ENCODE measurements around the gene PRR5.
"Not testable (repeated sequence)": the region's sequence is repeated elsewhere in the genome, so short reads cannot be mapped to it uniquely, and the experiment has no call there.

The PRR5 gene

DNA sequence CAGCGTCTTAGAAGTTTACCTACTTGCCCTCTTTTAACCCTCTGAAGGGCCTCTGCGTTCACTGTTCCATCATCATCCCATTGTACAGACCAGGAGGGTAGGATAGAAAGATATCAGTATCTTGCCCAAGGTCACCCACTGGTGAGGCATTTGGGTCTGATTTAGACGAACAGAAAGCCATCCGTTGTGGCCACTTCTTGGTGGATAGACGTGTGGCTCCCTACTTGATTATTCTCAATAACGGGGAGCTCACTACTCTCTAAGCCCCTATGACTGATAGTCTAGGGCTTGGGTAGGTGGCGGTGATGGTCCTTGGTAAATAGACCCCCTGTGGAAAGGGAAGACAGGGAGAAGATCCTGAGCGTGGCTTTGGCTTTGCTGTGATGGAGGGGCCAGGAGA lies 28.6 kb upstream of the PRR5 start:
- no peak for DNase-seq (ENCODE audit: low read depth)

DNA sequence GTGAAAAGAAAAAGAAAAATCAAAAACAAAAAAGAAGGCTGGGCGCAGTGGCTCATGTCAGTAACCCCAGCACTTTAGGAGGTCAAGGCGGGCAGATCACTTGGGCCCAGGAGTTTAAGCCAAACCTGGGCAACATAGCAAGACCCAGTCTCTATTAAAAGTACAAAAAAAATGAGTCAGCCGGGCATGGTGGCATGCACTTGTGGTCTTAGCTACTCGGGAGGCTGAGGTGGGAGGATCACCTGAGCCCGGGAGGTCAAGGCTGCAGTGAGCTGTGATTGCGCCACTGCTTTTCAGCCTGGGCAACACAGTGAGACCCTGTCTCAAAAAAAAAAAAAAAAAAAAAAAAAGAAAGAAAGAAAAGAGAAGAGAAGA lies 26.0 kb upstream of the PRR5 start:
- not testable (repeated sequence) for DNase-seq (ENCODE audit: low read depth)

DNA sequence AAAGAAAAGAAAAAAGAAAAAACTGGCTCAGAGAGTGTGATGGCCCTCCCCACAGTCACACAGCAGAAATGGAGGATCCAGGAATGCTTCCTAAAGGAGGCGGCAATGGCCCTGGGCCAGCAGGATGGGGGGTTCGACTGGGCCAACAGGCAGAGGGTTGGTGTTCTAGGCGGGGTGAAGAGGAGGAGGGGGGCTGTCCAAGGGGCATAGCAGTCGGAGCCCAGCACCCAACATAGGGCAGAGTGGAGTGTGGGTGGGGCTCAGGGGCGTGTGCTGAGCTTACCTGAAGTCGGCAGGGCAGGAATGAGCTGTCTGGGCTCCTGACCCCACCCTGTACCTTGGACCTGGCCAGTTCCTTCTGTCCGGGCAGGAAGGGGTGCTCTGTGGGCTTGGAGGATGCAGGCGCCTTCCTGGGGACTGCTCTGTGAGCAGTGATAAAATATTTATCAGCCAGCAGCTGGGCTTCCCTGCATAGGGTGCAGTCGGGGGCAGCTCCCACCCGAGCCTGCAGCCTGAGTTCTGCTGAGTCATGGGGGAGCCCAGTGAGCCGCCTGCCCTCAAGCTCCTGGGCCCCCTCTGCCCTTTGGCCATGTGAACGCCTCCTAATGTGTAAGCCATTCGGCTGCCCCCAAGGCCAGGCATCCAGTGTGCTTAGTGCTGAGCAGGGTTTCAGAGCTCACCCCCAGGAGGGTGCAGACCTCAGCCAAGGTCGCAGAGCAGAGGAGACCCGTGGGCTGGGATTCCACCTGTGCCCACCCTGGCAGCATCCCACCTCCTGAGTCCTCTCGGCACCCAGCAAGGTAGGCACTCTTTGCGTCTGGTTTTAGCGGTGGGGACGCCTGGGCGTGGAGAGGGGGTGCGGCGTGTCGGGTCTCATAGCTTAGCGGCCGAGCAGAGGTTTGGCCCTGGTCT lies 25.3 kb upstream of the PRR5 start:
- no peak for DNase-seq (ENCODE audit: low read depth)

DNA sequence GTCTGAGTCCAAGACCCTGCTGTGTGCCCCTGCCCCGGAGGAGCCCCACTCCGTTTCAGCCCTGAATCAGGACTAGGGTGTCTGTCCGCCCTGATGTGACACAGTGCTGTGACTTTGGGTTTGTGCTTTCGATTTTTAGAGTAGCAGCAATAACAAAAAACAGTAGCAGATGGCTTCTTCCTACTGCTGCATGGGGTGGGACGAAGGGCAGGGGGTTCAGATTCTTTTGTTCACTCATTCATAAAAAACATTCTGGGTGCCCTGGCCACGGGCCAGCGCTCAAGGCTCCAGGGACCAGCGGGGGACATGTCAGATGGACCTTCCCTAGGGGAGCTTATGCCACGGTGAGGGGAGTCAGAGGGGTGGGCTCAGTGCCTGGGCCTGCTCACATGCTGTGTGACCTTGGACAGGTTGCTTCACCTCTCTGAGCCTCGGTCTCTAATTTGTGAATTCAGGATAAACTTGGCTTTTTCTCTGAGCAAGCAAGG lies 24.6 kb upstream of the PRR5 start:
- DNase-seq (ENCODE audit: low read depth), result no peak

DNA sequence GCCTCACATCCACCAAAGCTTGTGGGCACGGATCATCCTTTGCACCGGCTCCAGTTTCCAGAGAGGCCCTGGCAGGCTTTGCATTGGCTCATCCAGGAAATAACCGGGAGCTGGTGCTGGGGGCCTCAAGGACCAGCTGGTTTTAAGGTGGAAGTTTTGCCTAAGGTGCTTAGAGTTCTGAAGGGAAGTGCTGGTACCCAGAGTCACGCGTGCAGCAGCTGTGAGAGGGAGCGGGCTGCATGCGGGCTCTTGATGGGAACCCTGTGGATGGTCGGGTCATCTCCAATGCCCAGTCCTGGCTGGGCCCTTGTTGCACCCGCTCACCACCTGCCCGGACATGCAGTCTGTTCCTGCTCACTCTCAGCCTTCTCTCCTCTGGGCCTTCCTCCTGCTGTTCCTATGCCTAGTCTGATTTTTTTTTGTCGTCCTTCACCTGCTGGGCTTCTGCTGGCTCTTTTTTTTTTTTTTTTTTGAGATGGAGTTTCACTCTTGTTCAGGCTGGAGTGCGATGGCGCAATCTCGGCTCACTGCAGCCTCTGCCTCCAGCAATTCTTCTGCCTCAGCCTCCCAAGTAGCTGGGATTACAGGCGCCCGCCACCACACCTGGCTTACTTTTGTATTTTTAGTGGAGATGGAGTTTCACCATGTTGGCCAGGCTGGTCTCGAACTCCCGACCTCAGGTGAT lies 24.0 kb upstream of the PRR5 start:
- DNase-seq (ENCODE audit: low read depth), result no peak

DNA sequence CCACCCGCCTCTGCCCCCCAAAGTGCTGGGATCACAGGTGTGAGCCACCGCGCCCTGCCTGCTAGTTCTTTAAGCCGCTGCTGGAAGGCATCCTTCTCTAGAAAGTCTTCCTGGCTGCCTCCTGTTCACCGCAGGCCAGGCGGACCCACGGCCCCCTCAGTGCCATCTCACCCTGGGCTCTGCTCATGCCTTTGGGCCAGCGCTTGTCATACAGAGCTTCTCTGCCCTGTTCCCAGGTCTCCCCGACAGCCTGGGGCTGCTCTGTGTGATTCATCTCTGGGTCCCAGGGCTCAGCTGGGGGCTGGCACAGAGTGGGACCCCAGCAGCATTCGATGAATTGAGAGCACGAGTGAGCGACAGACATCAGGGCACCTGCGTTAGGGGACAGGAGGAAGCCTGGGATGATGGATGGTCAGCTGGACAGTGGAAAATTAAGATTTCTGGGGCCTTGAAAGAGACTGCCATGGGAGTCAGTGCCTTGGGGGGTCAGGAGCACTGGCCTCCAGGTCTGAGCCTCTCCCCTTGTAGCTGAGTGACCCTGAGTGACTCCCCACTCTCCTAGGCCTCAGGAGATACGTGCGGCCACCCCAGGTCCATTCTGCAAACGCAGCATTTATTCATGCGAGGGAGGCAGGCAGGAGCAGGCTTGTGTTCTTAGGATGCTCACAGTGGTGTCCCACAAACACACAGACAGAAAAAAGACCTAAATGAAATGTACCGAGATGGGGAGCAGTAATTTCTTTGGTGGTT lies 23.3 kb upstream of the PRR5 start:
- no peak for DNase-seq (ENCODE audit: low read depth)

DNA sequence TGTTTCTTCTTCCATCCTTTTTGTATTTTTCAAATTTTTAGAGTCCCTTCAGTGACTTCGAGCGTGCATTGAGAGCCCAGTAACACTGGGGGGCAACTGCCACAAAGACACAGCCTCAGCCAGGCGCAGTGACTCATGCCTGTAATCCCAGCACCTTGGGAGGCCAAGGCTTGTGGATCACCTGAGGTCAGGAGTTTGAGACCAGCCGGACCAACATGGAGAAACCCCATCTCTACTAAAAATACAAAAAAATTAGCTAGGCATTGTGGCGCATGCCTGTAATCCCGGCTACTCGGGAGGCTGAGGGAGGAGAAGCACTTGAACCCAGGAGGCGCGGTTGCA lies 22.7 kb upstream of the PRR5 start:
- DNase-seq (ENCODE audit: low read depth), result not testable (repeated sequence)

DNA sequence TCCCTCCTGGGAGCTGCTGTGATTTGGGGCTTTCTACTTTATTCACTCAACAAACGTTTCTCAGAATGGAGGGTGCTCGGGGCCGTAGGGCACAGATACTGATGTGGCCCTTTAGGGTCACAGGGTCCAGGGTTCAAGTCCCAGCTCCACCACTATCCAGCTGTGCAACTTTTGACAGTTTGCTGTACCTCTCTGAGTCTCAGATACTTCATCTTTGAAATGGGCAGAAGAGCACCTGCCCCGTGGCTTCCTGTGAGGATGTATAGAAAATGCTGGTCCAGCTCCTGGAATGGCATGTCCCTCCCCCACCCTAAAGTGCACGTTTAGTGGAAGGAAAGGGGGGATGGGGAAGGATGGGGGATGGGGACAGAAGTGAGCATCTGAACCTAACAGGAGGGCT lies 21.9 kb upstream of the PRR5 start:
- no peak for DNase-seq (ENCODE audit: low read depth)

DNA sequence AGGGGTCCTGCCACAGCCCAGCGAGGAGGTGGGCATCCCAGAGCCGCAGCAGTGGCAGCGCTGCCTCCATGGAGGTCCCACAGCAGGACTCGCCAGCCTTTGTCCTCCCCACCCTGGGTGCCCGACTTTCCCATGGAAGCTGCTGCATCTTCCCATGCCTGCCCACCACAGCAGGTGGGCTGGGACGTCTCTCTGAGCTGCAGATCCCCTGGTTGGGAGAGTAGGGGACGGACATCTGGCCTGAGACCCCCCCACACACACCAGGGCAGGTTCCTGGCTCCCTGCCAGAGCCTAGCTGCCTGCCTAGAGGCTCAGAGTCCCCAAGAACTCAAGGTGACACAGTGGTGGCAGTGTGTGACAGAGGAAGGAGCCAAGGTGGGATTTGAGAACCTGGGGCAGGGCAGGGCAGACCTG lies 21.5 kb upstream of the PRR5 start:
- no peak for DNase-seq (ENCODE audit: low read depth)

DNA sequence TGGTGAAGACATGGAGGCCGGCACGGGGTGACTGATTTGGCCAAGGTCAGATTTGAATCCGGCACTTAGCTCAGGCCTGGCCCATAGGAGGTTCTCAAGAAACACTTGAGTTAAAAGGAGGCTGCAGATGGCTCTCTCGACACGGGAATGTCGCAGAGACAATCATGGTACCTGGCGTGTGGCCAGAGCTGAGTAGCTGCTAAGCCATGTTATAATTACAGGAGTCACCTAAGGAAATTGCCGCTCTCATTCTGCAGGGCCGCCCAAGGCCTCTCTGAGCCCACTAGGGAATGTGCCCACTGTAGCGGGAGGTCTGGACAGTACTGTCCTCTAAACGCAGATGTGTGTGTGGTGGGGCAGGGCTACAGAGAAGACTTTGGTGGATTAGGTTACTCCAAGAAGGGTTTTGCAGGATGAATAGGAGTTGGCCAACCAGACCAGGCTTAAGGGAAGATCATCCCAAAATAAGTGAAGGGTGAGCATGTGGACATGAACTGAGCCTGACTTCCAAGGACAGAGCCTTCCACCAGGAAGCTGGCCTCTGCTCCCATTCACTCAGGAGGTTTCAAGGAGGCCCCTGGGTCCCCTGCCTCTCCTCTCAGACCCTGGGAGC lies 19.3 kb upstream of the PRR5 start:
- no peak for DNase-seq (ENCODE audit: low read depth)

DNA sequence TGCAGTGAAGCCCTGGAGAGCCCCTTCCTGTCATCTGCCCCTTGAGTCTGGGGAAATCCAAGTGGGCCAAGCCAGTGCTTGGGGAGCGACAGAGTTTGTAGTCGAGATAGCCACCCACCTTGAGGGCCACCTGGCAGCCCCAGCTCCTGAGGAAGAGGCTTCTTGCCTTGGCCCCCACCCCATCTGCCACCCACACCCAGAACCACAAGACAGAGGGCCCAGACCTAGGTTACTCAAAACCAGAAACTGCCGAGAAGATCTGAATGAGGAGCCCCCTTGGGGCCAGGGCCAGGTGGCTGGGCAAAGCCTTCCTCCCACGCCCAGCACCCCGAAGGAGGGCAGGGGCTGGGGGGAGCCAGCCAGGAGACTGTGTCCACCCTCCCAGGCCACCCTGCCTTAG lies 18.8 kb upstream of the PRR5 start:
- DNase-seq (ENCODE audit: low read depth), result no peak

DNA sequence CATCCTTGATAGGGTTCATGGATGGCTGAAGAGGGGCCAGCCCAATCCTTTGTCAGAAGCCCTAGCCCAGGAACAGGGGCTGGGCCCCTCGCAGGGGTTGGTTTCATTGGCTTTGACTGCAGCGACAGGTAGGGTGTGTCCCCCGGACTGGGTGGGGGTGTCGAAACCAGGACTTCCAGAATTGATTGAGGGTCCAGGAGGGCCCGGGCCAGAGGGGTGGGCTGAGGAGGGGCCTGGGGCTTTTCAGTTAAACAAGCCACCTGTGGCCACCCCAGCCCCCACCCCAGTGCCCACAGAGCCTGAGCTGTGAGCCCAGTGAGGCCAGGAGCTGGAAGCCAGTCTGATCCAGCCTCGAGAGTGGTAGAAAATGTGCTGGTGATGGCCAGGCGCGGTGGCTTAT lies 18.1 kb upstream of the PRR5 start:
- no peak for DNase-seq (ENCODE audit: low read depth)

DNA sequence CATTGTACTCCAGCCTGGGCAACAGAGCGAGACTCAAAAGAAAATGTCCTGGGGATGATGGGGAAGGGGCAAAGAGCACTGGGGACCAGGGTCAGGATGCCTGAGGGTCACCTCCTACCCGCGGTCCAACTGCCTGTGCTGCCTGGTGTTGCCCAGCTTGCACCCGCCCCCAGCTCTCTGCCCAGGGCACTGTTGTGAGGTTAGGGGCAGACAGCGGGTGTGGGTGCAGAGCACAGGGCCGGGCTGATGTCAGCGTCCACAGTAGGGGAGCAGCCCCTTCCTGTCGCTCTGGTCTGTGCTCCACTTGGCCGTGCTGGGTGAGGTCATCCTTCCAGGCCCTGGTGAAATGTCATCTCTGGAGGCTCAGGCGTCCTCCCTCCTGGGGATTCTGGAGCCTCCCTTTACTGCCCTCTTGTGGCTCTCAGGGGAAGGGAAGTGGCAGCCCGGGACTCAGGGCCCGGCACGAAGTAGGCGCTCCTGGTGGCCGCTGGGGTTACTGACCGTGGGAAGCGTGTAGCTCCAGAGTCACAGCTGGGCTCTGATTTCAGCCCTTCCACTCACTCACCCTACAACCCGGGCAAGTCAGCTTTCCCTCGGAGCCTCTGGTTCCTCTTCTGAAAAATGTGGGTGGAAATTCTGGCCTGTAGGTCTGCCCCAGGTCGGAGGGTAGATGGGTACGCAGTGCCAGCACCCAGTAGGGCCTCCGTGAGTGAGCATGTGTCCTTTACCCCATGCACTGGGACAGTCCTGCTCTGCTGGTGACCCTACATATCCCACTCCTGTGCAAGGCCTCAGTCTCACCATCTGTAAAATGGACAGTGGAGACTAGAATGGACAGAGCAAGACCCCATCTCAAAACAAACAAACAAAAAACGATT lies 17.3 kb upstream of the PRR5 start:
- peak; percentile 67 for DNase-seq (ENCODE audit: low read depth)

DNA sequence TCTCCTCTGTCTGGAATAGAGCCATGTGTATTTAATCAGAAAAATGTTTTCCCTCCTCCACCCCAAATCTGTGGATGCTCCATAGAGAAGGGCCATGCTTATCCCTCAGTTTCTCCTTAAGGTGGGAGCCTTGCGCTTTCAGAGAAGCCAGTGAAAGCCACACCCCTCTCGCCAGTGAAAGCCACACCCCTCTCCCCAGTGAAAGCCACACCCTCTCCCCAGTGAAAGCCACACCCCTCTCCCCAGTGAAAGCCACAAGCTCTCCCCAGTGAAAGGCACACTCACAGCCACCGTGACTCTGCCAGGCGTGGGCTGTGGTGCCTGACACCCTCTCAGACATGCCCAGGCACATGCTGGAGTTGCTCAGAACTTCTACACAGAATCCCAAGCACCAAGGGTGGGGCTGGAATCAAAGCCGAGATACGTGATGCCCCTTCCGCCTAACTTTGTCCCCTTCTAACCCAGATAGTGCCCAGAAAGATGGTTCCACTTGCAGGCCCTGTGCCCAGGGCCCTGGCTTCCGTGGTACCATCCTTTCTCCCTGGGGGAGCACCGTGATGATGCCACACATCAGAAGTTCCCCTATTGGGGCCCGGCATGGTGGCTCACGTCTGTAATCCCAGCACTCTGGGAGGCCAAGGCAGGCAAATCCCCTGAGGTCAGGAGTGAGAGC lies 16.5 kb upstream of the PRR5 start:
- DNase-seq (ENCODE audit: low read depth), result peak; percentile 68

DNA sequence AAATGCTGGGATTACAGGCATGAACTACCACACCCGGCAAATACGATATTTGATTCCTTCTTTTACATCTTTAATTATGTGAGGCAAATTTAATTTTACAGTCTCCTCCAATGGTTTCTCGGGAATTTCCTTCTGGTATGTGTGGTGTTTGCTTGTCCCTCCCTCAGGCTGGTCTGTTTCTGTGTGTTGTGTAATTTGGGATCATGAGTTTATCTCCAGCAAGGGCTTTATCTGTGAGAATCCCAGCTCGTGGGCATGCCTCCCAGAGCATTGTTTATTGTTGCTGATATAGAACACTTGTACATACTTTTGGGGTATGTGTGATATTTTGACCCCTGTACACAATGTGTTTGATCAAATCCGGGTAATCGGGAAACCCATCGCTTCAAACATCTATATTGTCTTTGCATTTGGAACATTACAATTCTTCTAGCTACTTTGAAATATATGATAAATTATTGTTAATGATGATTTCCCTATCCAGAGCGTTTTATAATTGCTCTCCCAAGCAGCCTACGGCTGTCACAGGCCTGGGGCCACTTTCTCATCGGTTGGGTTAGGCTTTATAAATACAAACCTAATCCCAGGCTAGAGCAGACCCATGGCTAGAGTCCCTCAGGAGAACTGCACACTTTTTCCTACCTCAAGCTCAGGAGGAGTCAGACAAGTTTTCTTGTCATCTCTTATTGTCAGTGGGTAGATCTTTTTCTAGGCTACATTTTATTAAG lies 15.0 kb upstream of the PRR5 start:
- DNase-seq (ENCODE audit: low read depth), result no peak

DNA sequence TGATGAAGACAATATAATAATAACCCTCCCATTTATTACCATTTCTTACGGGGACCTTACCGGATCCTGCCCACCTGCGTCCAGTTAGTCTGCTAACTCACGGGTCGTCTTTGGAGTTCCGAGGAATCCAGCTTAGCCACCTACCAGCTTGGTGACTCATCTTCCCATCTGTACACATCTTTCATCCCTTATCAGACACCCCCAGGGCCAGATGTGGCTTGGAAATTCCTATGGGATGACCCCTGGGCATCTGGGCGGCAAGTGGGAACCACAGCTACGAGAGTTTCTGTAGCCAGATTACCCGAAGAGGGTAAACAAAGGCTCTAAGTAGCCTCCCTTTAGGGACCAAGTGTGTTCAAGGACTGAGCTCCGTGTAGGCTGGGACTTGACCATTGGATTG lies 12.8 kb upstream of the PRR5 start:
- DNase-seq (ENCODE audit: low read depth), result no peak

DNA sequence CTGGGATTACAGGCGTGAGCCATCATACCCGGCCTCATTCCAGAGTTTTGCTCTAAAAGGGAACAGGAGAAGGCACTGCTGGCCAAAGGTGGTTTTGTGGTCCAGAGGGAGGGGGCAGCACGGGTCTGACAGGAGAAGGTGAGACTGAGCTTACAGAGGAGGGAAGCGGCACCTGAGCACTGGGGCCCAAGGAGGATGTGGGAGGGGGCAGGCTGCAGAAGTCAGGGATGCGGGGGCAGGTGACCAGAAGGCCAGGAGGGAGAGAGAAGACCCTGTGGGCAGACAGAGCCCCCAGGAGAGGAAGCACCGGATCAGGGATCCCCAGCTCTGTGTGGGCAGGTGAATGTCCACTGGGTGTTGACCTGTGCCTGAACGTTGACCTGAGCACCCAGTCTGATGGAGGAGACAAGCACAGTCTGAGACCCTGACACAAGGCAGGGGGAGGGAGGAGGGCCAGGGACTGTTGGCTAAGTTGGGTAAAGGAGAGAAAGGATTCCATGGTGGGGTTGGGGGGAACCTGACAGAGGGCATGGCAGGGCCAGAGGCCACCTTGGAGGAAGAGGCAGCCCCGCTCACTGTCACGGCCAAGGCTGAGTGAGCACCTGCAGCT lies 12.0 kb upstream of the PRR5 start:
- DNase-seq (ENCODE audit: low read depth), result no peak

DNA sequence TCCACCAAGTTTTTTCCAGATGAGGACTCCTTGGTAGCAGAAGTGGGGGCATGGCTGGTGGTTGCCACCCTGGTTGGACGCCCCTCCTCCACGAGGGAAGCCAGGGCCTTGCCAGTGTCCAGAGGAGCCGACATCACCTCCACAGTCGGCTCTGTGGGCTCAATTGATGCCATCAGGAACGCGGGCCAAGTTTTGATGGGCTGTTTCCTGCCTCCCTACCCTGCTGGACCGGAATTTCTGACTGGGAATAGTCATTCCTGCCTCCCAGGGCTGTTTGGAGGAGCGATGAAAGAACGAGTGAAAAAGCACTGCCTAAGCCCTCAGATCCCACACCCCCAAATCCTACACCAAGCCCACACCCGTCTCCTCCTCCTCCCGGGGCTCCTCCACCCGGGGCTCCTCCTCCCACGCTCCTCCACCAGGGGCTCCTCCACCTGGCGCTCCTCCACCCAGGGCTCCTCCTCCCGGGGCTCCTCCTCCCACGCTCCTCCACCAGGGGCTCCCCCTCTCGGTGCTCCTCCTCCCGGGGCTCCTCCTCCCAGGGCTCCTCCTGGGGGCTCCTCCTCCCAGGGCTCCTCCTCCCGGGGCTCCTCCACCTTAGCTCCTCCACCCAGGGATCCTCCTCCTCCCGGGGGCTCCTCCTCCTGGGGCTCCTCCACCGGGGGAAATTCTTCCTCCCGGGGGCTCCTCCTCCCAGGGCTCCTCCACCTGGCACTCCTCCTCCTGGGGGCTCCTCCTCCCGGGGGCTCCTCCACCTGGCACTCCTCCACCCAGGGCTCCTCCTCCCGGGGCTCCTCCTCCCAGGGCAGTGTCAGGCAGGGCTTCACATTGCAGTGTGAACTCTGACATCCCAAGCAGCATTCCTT lies 10.0 kb upstream of the PRR5 start:
- no peak for DNase-seq (ENCODE audit: low read depth)

DNA sequence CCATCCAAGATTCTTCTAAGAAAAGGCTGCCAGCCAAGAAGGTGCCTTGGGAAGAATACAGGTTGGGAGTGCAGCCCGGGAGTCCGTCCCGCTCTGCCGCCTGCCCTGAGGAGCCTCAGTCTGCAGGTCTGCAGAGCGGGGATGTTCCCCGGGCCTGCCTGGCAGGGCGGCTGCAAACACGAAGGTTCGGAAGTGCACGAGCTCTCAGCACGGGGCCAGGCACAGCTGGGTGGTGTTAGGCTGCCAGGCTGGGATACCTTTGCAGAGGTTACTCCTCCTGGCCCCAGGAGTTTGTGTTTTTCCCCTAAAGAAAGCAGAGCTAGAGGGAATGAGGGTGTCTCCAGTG lies 9.4 kb upstream of the PRR5 start:
- DNase-seq (ENCODE audit: low read depth), result no peak

Measured in stimulated activated CD8-positive, alpha-beta memory T cell treated with anti-CD3 and anti-CD28 coated beads, Interleukin-12 subunit alpha, Interleukin-12 subunit beta, amount 100 ng/mL, for 1 hour (primary cell).